Fibroblast of peridontal ligament (primary cell): ENCODE results near the gene RAB25.

Source experiments
- DNase-seq: peaks from one replicate; pipeline ENCODE4 v3.0.0-alpha.2; 2010; ENCODE audit errors: extremely low read depth

The RAB25 gene

GRCh38 chr1:156117414-156118176 lies 56.6 kb downstream of the RAB25 start:
- DNase-seq = no peak

GRCh38 chr1:156118177-156118868 lies 57.4 kb downstream of the RAB25 start:
- peak; percentile 32 for DNase-seq

DNA sequence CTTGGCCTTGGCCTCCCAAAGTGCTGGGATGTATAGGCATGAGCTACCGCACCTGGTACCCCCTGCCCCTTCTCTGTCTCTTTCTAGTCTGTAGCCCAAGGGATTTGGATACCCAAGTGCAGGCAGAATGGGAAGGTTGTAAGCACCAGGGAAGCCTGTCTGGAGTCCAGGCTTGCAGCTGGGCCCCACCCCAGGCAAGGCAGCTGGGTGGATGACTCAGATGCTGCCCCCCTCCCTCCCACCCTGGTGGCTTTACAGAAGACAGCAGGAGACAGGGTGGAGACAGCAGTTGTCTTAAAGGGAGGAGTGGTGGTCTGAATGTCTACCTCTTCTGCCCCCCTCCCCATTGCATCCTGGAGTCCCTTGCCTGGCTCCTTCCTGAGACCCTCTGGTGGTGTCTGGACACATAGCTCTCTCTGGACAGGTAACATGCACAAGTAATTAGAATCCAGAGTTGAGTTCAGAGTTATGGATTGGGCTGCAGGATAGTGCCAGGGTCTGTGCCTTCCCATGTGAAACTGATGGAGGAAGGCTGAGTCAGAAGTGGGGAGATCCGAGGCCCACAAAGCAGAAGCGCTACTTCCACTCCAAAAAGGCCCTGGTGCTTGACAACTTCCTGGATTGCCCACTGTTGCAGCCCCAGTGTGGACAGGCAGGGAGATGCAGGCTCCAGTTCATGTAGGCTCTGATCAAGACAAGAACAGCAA lies 58.7 kb downstream of the RAB25 start:
- DNase-seq = peak; percentile 71
